Stimulated activated CD8-positive, alpha-beta memory T cell treated with anti-CD3 and anti-CD28 coated beads, Interleukin-7, amount 100 ng/mL, for 1 hour (primary cell): ENCODE data around the gene BTLA.
"Not testable (repeated sequence)": the region's sequence is repeated elsewhere in the genome, so short reads cannot be mapped to it uniquely, and the experiment has no call there.

ENCODE experiments used
- DNase-seq, 2 donors: peaks; one replicate each; pipeline ENCODE4 v3.0.0-alpha.2; 2020; ENCODE audit warnings: low read depth in 2 of 2

Gene BTLA, protein sequence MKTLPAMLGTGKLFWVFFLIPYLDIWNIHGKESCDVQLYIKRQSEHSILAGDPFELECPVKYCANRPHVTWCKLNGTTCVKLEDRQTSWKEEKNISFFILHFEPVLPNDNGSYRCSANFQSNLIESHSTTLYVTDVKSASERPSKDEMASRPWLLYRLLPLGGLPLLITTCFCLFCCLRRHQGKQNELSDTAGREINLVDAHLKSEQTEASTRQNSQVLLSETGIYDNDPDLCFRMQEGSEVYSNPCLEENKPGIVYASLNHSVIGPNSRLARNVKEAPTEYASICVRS

DNA sequence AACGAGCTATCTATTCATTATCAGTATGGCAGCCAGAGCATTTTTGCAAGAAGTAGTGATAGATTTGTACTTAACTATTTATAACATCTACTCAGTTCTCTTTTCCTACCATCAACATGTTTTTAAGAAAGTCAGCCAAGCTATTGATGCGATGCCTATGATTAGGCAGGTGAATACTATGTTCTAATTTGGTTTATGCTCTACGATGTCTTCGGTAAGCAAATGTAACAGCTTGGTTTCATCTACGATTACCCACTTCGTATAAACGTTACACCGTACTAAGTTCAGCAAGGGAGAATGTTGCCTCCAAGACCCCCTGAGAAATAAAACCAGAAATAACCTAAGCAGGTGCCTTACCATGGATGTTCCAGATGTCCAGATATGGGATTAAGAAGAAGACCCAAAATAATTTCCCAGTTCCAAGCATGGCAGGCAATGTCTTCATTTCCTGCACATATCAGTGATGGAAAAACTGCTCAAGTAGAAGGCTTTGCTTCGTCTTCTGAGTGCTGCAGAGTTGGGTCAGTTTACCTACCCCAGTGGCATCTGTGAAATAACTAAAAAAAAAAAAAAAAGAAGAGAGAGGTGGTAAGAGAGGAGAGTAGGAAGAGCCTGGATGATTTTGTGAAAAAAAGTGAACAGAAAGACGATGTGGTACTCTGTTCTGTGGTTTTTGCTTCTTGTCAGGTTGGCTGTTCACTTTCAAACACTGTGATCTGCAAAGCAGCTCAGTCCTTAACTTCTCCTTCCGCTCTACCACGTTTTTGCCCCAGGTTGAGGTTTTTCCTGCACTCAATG lies at the start of gene BTLA:
BTLA (minus strand) TSS at position 559 of the 798 bp plus-strand sequence; CDS start at position 445, 114 bp downstream.
- no peak for DNase-seq

DNA sequence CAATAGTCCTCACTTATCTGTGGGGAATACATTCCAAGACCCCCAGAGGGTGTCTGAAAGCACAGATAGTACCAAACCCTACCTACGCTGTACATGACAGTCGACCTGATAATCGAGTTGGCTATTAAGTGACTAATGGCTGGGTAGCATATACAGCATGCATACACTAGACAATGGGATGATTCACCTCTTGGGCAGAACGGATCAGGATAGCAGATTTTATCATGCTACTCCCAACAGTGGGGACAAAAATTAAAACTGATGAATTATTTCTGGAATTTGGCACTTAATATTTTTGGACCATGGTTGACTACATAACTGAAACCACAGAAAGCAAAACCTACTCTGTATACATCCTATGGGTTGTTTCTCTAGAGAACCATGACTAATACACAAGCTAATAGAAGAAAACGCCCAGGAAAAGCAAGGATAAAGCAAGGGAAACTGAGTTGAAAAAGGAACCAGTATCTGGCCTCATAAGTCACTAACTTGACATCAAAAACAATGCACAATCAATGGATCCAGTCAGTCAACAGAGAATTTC lies 47.0 kb upstream of the BTLA start:
- no peak for DNase-seq

DNA sequence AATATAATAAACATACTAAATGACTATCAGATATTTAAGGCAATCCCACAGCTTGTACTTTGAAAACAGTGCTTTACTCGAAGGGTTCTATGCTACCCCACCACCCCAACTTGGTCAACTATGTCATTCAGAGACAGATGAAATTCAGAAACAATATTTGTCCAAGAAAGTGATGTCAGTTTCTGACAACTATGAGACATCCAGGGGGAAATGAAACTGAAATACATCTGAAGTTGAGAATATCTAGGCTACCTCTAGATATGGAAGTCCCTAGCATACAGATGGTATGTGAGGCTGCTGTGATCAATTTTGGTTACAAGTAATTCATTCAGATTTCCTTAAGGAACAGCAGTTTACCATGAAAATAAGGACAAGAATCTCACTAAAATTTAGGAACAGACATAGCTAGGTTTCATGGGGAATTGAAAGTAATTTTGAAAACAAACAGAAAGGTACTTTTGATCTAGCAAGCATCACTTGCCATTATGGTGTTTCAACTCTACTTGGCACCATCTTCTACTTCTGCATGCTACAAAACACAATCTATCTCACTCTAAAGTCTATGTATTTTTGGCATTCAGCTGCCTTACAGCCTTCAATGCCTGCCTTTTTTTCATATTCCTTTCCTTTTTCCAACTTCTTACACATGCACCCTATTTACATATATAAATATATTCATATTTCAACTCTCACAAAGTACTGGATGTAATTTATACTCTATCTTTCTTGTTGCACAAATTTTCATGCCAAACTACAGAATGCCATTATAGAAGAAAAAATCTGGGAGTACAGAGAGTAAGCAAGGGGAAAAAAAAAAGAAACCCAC lies 40.8 kb upstream of the BTLA start:
- DNase-seq: no peak

DNA sequence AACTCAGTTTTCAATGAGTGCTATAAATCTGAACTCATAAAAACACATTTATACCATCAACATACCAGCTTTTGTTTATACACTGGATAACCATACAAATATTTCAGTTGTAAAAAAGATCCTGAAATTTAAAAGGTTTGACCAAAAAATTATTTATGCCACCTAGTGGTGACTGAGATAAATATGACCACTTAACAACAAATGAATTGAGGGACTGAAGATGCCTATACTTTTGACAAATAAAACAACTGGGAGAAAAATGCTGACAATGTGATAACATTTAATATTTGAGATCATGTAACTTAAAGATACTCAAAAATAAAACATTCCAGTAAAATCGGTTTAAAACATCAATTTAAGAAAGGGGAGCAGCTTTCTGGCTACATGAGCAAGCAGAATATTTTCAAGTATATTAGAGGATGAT lies 32.1 kb upstream of the BTLA start:
- no peak for DNase-seq

DNA sequence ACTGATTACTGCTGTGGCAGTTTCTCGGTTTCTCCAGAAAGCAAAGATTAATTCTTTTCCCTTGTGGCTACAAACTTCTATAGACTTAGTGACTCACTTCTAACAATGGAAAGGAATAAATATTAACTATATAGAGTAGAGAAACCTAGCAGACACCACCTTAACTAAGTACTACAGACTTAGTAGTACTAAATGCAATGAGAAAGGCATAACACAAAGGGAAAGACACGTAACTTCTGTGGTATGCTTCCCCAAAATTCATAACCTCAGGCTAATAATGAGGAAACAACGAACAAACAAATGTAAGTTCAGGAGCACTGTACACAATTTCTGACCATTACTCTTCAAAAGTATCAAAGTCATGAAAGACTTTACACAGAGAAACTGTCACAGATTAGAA lies 31.3 kb upstream of the BTLA start:
- DNase-seq: no peak

DNA sequence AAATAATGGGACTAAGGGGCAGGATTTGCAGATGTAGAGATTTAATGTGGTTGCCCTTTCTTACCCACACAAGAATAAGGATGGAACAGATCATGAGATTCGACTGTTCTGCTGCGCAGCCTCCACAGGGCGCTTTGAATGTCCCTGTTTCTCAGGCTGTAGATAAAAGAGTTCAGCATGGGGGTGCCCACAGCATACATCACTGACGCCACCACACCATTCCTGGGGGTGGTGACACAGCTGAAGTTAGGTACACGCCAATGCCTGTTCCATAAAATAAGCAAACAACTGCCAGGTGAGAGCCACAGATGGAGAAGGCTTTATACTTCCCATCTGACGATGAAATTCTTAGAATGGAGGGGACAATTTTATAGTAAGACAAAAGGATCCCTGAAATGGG lies 24.9 kb upstream of the BTLA start:
- DNase-seq: not testable (repeated sequence)

DNA sequence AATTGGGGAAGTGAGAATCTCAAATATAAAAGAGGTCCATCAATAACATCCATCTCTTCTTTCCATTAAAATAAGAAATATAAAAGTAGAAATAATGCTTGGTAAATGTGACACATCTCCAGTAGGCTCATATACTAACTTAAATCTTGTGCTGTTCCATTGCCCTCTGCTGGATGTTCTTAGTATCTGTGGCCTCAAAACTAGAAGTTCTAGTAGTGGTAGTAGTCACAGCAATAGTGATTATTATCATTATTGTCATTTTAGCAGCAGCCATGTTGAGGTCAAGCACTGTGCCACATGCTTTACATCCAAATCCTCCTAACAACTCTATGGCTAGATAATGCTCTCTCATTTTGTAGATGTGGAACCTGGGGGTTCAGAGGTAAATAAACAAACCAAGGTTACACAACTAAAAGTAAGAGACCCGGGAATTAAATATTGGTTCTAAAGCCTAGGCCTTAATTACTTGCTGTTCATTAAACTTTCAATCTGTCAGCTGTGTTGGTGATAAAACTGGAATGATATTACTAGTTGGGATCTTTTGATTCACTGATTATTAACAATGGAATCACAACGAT lies 20.2 kb upstream of the BTLA start:
- no peak for DNase-seq

DNA sequence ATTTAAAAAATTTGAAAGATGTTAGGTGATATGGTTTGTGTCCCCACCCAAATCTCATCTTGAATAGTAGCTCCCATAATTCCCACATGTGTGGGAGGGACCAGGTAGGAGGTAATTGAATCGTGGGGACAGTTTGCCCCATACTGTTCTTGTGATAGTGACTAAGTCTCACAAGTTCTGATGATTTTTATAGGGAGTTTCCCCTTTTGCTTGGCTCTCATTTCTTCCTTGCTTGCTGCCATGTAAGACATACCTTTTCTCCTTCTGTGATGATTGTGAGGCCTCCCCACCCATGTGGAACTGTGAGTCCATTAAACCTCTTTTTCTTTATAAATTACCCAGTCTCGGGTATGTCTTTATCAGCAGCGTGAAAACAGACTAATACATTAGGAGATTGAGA lies 19.7 kb upstream of the BTLA start:
- not testable (repeated sequence) for DNase-seq

DNA sequence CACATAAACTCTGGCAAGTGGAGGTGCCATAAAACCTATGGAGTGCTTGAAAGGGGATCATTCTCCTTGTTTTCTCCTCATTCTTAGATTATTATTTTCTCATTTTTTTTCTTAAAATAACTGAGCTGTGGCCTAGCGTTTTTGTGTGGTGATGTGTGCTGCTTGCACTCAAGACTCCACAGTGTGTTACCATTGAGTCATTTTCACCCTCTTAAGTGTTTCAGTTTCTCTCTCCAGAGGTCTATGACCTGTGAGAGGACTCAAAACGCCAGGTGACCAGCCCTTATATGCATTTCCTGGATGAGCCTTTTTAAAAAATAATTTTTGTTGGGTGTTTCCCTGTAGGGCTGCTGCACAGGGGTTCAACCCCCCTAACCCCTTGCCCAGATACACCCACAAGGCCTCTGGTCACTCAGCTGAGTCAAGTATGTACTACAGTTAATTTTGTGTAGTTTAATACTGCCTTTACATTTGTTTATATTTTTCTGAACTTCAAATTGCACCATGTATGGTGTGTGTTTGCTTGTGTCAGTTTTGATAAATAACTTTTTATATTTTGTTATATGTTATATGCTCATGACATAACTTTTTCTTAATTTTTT lies 15.4 kb upstream of the BTLA start:
- no peak for DNase-seq

DNA sequence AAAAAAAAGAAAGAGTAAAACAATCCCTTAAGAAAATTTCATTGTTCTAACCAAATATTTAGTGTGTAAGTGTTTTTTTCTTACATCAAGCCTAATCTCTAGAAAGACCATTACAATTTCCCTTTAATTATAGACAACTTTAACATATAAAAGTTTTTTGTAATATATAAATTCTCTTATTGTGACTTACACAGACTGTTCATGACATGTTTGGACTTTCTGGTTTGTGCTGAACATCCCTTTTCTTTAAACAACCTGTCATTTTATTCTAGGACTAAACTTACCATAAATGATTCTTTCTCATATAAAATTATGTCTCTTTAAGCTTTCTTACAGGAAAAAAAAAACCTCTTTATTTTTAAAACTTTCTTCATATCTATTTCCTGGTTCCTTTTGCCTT lies 13.0 kb upstream of the BTLA start:
- no peak for DNase-seq

DNA sequence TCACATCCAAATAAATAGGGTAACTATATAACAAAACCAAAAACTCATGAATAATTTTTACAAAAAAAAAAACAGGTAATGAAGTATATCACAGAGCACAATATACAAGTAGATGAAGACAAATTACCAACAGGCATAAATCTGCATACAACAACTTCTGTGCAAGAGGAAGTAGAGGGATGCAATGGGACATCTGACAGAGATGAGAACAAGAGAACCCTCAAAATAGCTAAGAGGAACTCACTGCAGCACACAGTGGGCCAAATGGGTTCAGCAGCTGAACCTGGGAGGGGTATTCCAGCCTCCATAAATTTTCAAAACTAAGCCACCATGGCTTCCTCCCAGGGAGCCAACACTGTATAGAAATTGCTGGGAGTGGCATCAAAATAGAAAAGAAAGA lies 9.6 kb upstream of the BTLA start:
- no peak for DNase-seq

DNA sequence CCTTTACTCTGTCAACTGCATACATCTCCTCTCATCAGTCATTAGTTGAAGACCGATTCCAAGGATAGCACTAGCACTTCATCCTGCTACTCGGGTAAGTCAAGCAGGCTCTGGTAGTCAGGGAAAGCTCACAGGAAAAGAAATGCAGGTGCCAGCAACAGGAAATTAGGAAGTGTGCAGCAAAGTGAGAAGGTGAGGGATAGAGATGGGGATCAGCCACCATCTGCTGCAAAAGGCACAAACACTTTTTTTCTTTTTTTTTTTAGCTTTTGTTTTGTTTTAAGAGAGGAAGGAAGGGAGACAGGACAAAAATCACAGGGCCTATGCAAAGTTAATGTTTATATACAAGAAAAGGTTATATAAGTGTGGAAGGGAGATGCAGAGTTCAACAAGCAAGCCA lies 9.0 kb upstream of the BTLA start:
- no peak for DNase-seq

DNA sequence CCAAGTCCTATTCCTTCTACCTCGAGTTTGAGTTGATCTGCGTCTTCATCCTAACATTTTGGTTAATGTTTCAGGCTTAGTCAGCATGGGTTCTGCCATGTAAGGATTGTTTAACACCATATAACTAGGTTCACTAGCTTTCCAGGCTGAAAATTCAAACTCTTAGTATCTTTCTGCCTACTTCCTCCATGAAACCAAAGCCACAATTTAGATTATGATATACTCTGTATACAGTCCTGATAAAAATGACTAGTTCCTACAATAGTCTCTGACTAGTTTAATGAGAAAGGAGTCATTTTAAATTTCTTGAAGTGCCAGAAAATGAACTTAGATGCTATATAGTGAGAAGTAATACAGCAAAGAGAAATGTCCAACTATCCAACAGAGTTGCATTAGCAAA lies 6.6 kb upstream of the BTLA start:
- DNase-seq: no peak

DNA sequence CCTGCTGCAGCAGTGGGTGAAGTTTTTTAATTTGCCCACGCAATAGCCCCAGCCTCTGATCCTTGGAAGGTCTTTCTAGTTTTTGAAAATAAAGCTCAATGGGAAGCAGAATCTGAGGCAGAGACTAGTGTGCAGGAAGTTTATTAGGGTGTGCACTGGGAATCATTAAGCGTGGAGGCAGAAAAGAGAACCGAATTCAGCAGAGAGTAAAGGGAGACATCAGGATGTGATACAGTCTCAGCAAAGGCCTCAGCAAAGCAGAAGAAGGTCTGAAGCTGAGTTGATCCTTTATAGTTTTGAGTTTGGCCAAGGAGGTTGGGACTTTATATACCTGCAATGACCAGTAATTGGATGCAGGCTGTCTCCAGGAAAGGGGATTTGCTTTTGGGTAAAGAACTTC lies 4.9 kb upstream of the BTLA start:
- DNase-seq: no peak

DNA sequence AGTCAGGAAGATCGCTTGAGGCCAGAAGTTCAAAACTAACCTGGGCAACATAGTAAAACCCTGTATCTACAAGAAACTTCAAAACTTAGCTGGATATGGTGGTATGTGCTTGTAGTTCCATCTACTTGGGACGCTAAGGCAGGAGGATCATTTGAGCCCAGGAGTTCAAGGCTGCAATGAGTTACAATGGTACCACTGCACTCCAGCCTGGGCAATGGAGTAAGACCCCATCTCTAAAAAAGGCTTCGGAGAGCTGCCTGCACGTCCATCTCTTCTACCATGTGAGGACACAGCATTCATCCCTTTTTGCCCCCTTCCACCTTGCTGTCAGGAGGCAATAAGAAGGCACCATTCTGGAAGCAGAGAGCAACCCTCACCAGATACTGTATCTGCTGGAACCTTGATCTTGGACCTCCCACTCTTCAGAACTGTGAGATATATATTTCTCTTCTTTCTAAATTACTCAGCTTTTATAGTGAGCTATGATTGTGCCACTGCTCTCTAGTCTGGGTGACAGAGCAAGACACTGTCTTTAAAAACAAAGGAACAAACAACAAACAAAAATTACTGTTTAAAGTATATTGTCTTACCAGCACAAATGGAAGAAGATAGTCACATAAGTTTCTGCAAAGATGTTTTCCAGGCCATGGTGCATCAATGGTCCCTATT lies 4.2 kb upstream of the BTLA start:
- no peak for DNase-seq

DNA sequence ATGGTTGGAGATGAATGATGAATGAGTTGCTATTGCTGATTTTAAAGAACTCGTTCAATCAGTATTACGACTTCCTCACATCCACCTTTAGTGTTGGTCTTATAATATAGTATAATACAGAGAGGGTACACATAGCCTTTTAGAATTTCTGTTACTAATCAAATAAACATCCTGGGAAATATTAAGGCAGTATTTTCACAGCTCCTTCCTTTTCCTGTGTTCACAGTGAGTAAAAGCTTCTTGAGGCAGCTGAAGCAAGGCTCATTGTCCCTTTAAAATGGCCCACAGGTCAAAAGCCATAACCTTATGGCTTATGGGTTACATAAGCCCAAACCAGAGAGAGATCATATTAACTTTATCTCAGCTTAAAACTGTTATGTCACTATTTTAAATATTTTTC lies 1.3 kb upstream of the BTLA start:
- no peak for DNase-seq

DNA sequence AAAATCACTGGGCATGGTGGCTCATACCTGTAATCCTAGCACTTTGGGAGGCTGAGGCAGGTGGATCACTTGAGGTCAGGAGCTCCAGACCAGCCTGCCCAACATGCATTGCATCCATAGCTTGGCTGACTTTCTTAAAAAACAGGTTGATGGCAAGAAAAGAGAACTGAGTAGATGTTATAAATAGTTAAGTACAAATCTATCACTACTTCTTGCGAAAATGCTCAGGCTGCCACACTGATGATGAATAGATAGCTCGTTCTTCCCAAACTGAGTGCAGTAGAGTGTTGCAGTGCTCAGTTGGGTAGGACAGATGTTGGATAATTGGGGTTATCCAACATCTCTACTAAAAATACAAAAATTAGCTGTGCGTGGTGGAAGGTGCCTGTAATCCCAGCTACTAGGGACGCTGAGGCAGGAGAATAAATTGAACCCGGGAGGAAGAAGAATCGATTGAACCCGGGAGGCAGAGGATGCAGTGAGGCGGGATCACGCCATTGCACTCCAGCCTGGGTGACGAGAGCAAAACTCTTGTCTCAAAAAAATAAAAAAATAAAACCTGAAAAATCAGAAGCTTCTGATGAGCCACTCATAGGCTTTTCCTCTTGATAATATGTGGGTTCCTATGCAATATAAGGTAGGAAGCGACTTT lies 1.2 kb downstream of the BTLA start:
- no peak for DNase-seq

DNA sequence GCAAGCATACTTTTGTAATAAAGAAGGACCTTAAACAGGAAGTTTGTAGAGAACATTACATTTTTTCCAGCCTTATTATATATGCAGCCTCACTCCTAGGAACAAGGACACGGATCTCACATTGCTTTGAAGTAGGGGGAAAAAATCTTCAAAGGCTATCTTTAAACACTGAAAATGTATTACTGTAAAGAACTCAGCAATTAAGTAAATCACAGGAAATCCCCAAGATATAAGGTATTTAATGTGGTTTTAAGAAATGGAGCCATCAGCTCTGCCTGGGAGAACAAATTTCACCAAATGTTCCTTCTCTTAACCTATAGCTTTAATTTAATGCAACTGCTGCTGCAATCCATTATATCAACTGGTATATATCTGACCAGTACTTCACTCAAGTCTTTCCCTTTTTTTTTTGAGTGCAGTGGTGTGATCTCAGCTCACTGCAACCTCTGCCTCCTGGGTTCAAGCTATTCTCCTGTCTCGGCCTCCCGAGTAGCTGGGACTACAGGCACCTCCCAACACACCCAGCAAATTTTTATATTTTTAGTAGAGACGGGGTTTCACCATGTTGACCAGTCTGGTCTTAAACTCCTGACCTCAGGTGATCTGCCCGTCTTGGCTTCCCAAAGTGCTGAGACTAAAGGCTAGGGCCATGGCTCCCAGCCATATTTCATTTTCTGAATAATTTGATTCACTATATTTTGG lies 2.8 kb downstream of the BTLA start:
- DNase-seq: no peak

DNA sequence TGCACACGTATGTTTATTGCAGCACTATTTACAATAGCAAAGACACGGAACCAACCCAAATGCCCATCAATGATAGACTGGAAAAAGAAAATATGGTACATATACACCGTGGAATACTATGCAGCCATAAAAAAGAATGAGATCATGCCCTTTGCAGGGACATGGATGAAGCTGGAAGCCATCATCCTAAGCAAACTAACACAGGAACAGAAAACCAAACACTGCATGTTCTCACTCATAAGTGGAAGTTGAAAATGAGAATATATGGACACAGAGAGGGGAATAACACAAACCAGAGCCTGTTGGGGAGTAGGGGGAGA lies 4.9 kb downstream of the BTLA start:
- not testable (repeated sequence) for DNase-seq

DNA sequence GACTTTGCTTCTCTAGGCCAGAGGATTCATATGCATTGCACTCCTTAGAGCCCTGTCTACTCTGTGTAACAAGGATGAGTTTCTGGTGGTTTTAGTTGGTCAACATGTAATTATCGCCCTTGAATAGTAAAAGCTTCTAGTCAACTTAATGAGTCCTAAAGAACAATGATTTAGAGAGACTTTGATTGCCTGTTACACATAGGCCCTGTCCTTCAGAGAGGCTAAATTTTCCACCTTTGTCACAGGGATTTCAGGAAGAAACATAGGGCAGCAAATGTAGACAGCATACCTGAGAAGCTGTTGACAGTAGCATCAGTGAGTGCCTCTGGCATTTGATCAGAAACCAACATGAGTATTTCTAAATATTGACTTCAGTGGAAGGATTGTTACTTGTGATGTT lies 7.1 kb downstream of the BTLA start:
- no peak for DNase-seq
